Measurements from ENCODE around the gene MCRIP2. TPM values are rescaled to one million over a fixed set of nuclear protein-coding genes. Genes with fewer than 3 reads are reported as not detected.

MCRIP2 gene
- total and polyA plus RNA-seq, 9 of the 15 experiments (the other 6 are each of a cell fraction or from before 2014, with no cell fraction given): 0.80 to 120 (median 35.2) TPM

DNA sequence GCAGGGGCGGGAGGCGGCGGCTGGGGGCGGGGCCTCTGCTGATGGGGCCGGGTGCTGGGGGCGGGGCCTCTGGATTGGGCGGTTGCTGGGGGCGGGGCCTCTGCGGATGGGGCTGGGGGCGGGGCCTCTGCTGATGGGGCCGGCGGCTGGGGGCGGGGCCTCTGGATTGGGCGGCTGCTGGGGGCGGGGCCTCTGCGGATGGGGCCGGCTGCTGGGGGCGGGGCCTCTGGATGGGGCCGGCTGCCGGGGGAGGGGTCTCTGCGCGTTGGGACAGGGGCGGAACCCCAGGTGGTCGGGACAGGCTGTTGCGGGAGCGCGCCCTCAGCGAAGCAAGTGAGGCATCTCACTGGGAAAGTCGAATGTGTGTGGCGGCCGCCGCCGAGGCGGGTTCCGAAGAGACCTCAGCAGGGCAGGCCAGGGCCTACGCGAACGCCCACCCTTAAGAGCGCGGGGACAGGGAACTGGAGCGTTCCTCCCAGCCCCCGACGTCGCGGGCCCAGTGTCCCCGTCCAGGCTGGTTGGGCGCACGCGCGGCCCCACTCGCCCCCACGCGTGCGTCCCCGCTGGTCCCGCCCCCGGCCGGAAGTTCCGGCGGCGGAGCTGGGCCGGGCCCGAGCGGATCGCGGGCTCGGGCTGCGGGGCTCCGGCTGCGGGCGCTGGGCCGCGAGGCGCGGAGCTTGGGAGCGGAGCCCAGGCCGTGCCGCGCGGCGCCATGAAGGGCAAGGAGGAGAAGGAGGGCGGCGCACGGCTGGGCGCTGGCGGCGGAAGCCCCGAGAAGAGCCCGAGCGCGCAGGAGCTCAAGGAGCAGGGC is 38.4 kb downstream of the MCRIP2 start, which contains the start of gene STUB1 (continued):
- TF ChIP-seq, protein P1, sequence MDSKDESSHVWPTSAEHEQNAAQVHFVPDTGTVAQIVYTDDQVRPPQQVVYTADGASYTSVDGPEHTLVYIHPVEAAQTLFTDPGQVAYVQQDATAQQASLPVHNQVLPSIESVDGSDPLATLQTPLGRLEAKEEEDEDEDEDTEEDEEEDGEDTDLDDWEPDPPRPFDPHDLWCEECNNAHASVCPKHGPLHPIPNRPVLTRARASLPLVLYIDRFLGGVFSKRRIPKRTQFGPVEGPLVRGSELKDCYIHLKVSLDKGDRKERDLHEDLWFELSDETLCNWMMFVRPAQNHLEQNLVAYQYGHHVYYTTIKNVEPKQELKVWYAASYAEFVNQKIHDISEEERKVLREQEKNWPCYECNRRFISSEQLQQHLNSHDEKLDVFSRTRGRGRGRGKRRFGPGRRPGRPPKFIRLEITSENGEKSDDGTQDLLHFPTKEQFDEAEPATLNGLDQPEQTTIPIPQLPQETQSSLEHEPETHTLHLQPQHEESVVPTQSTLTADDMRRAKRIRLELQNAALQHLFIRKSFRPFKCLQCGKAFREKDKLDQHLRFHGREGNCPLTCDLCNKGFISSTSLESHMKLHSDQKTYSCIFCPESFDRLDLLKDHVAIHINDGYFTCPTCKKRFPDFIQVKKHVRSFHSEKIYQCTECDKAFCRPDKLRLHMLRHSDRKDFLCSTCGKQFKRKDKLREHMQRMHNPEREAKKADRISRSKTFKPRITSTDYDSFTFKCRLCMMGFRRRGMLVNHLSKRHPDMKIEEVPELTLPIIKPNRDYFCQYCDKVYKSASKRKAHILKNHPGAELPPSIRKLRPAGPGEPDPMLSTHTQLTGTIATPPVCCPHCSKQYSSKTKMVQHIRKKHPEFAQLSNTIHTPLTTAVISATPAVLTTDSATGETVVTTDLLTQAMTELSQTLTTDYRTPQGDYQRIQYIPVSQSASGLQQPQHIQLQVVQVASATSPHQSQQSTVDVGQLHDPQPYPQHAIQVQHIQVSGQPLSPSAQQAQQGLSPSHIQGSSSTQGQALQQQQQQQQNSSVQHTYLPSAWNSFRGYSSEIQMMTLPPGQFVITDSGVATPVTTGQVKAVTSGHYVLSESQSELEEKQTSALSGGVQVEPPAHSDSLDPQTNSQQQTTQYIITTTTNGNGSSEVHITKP (IDR thresholded peaks at IDR 0.05; ENCODE audit: partially characterized antibody): peak; percentile 88
- peak; percentile 63 to 66 for TF ChIP-seq MAZ (CRISPR knock-in tag; conservative IDR thresholded peaks at IDR 0.05 in 1 of 2, IDR thresholded peaks at IDR 0.05 in 1 of 2)
- peak in 1 of 2 experiments; percentile 77; a peak in 2 of 4 replicates for TF ChIP-seq HDAC1 (IDR thresholded peaks at IDR 0.05)
- TF ChIP-seq NONO (IDR thresholded peaks at IDR 0.05; ENCODE audit: low read depth in 2 of 2, low read length in 1 of 2): peak in 1 of 2 experiments; percentile 56; a peak in 2 of 4 replicates
- TF ChIP-seq SIN3B (IDR thresholded peaks at IDR 0.05; ENCODE audit: low read depth): peak; percentile 78; the same call in 1 of the 2 replicates
- TF ChIP-seq RBM17 (IDR thresholded peaks at IDR 0.05; ENCODE audit: borderline replicate concordance, low read depth, low read length): no peak
- TF ChIP-seq BRD4 (IDR thresholded peaks at IDR 0.05): no peak
- peak; percentile 23 for TF ChIP-seq SUPT5H (IDR thresholded peaks at IDR 0.05)
- TF ChIP-seq, protein P2, sequence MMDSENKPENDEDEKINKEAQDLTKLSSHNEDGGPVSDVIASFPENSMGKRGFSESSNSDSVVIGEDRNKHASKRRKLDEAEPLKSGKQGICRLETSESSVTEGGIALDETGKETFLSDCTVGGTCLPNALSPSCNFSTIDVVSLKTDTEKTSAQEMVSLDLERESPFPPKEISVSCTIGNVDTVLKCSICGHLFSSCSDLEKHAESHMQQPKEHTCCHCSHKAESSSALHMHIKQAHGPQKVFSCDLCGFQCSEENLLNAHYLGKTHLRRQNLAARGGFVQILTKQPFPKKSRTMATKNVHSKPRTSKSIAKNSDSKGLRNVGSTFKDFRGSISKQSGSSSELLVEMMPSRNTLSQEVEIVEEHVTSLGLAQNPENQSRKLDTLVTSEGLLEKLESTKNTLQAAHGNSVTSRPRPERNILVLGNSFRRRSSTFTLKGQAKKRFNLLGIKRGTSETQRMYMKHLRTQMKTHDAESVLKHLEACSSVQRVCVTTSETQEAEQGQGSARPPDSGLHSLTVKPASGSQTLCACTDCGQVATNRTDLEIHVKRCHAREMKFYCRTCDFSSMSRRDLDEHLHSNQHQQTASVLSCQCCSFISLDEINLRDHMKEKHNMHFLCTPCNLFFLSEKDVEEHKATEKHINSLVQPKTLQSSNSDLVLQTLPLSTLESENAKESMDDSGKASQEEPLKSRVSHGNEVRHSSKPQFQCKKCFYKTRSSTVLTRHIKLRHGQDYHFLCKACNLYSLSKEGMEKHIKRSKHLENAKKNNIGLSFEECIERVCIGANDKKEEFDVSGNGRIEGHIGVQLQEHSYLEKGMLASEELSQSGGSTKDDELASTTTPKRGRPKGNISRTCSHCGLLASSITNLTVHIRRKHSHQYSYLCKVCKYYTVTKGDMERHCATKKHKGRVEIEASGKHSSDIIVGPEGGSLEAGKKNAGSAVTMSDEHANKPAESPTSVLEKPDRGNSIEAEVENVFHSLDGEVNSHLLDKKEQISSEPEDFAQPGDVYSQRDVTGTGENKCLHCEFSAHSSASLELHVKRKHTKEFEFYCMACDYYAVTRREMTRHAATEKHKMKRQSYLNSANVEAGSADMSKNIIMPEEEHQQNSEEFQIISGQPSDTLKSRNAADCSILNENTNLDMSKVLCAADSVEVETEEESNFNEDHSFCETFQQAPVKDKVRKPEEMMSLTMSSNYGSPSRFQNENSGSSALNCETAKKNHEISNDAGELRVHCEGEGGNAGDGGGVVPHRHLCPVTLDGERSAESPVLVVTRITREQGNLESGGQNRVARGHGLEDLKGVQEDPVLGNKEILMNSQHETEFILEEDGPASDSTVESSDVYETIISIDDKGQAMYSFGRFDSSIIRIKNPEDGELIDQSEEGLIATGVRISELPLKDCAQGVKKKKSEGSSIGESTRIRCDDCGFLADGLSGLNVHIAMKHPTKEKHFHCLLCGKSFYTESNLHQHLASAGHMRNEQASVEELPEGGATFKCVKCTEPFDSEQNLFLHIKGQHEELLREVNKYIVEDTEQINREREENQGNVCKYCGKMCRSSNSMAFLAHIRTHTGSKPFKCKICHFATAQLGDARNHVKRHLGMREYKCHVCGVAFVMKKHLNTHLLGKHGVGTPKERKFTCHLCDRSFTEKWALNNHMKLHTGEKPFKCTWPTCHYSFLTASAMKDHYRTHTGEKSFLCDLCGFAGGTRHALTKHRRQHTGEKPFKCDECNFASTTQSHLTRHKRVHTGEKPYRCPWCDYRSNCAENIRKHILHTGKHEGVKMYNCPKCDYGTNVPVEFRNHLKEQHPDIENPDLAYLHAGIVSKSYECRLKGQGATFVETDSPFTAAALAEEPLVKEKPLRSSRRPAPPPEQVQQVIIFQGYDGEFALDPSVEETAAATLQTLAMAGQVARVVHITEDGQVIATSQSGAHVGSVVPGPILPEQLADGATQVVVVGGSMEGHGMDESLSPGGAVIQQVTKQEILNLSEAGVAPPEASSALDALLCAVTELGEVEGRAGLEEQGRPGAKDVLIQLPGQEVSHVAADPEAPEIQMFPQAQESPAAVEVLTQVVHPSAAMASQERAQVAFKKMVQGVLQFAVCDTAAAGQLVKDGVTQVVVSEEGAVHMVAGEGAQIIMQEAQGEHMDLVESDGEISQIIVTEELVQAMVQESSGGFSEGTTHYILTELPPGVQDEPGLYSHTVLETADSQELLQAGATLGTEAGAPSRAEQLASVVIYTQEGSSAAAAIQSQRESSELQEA (IDR thresholded peaks at IDR 0.05; ENCODE audit: low read depth): no peak
- TF ChIP-seq POLR2AphosphoS5 (IDR thresholded peaks at IDR 0.05; ENCODE audit: control insufficient read depth, insufficient read depth, low read depth, low read length): no peak
- TF ChIP-seq YY1 (IDR thresholded peaks at IDR 0.05; ENCODE audit: borderline replicate concordance in 1 of 3, control insufficient read depth in 1 of 3, extremely low read depth in 1 of 3, insufficient read depth in 3 of 3, insufficient read length in 1 of 3, insufficient replicate concordance in 2 of 3, low read depth in 1 of 3, low read length in 2 of 3): peak in 1 of 3 experiments; percentile 10
- peak; percentile 88 to 90 for TF ChIP-seq NRF1 (conservative IDR thresholded peaks at IDR 0.05 in 1 of 2, IDR thresholded peaks at IDR 0.05 in 1 of 2)
- TF ChIP-seq CREBBP (IDR thresholded peaks at IDR 0.05; ENCODE audit: low read depth, low read length): no peak
- no peak for TF ChIP-seq CBX5 (IDR thresholded peaks at IDR 0.05; ENCODE audit: borderline replicate concordance, low read depth)
